H9 (cell line): ENCODE data around the gene GPR161. TPM values are rescaled to one million over a fixed set of nuclear protein-coding genes. Genes with fewer than 3 reads are reported as not detected.

Source experiments
- DNase-seq: peaks from one replicate; pipeline ENCODE4 v3.0.0-alpha.2; 2017
- H2AFZ ChIP-seq: one replicate; pipeline ENCODE4 v1.6.1; 2013; ENCODE audit warnings: mild to moderate bottlenecking, low read length, control low read depth, moderate library complexity
- H2AK5ac ChIP-seq: 2 replicates; pipeline ENCODE4 v1.6.1; 2013; ENCODE audit warnings: low read length, control low read depth, mixed read lengths; ENCODE audit not compliant: insufficient read length
- H2BK120ac ChIP-seq: one replicate; pipeline ENCODE4 v1.6.1; 2013; ENCODE audit warnings: low read depth, mild to moderate bottlenecking, low read length, control low read depth, inconsistent platforms; ENCODE audit not compliant: poor library complexity, severe bottlenecking
- H2BK12ac ChIP-seq: 2 replicates; pipeline ENCODE4 v1.6.1; 2013; ENCODE audit warnings: low read length, control low read depth, mixed read lengths, low read depth; ENCODE audit not compliant: insufficient read length
- H2BK15ac ChIP-seq: 2 replicates; pipeline ENCODE4 v1.6.1; 2013; ENCODE audit warnings: low read depth, low read length, control low read depth
- H2BK20ac ChIP-seq: one replicate; pipeline ENCODE4 v1.6.1; 2013; ENCODE audit warnings: low read depth, mild to moderate bottlenecking, low read length, control low read depth, inconsistent platforms; ENCODE audit not compliant: poor library complexity, severe bottlenecking
- H2BK5ac ChIP-seq: 2 replicates; pipeline ENCODE4 v1.6.1; 2013; ENCODE audit warnings: low read length, control low read depth, mixed read lengths; ENCODE audit not compliant: insufficient read length
- H3K14ac ChIP-seq: 2 replicates; pipeline ENCODE4 v1.6.1; 2013; ENCODE audit warnings: low read length, control low read depth; ENCODE audit not compliant: insufficient read depth
- H3K18ac ChIP-seq: 2 replicates; pipeline ENCODE4 v1.6.1; 2013; ENCODE audit warnings: low read depth, mild to moderate bottlenecking, mixed read lengths, low read length, control low read depth; ENCODE audit not compliant: insufficient read length
- H3K23ac ChIP-seq: 2 replicates; pipeline ENCODE4 v1.6.1; 2013; ENCODE audit warnings: low read length, control low read depth, mixed read lengths, low read depth; ENCODE audit not compliant: insufficient read length
- H3K23me2 ChIP-seq: 2 replicates; pipeline ENCODE4 v1.6.1; 2013; ENCODE audit warnings: low read depth, mild to moderate bottlenecking, mixed read lengths, low read length, control low read depth; ENCODE audit not compliant: insufficient read length, poor library complexity, severe bottlenecking
- H3K27ac ChIP-seq: 2 replicates; pipeline ENCODE4 v1.5.1; 2013; ENCODE audit warnings: low read length, control low read depth, mixed read lengths, low read depth; ENCODE audit not compliant: insufficient read length
- H3K27me3 ChIP-seq: 2 replicates; pipeline ENCODE4 v1.6.1; 2013; ENCODE audit warnings: low read length, control low read depth, inconsistent platforms; ENCODE audit not compliant: insufficient read depth
- H3K4ac ChIP-seq: 2 replicates; pipeline ENCODE4 v1.6.1; 2013; ENCODE audit warnings: low read depth, mild to moderate bottlenecking, control low read depth, inconsistent platforms, low read length, moderate library complexity
- H3K4me1 ChIP-seq: 2 replicates; pipeline ENCODE4 v1.6.1; 2013; ENCODE audit warnings: low read length, control low read depth, inconsistent platforms; ENCODE audit not compliant: insufficient read depth
- H3K4me2 ChIP-seq: 2 replicates; pipeline ENCODE4 v1.6.1; 2013; ENCODE audit warnings: low read length, control low read depth, mixed read lengths; ENCODE audit not compliant: insufficient read length, insufficient read depth
- H3K56ac ChIP-seq: 2 replicates; pipeline ENCODE4 v1.6.1; 2013; ENCODE audit warnings: low read depth, mild to moderate bottlenecking, mixed read lengths, low read length, control low read depth; ENCODE audit not compliant: insufficient read length
- H3K79me1 ChIP-seq: 2 replicates; pipeline ENCODE4 v1.6.1; 2013; ENCODE audit warnings: low read depth, mild to moderate bottlenecking, moderate library complexity, low read length, control low read depth, inconsistent platforms; ENCODE audit not compliant: insufficient read depth, poor library complexity, severe bottlenecking
- H3K79me2 ChIP-seq: 2 replicates; pipeline ENCODE4 v1.6.1; 2013; ENCODE audit warnings: low read length, control low read depth, inconsistent platforms; ENCODE audit not compliant: insufficient read depth
- H3K9ac ChIP-seq: 2 replicates; pipeline ENCODE4 v1.6.1; 2013; ENCODE audit warnings: low read length, control low read depth, mixed read lengths; ENCODE audit not compliant: insufficient read length; ENCODE audit errors: extremely low read depth
- H3K9me3 ChIP-seq: one replicate; pipeline ENCODE4 v1.6.1; 2013; ENCODE audit warnings: low read depth, low read length, inconsistent platforms; ENCODE audit not compliant: control insufficient read depth
- H3T11ph ChIP-seq: one replicate; pipeline ENCODE4 v1.6.1; 2013; ENCODE audit warnings: mild to moderate bottlenecking, low read length, control low read depth, inconsistent platforms
- H4K20me1 ChIP-seq: one replicate; pipeline ENCODE4 v1.6.1; 2013; ENCODE audit not compliant: control insufficient read depth, insufficient read length, insufficient read depth
- H4K5ac ChIP-seq: 2 replicates; pipeline ENCODE4 v1.6.1; 2013; ENCODE audit warnings: low read depth, mild to moderate bottlenecking, mixed read lengths, low read length, control low read depth; ENCODE audit not compliant: insufficient read length
- H4K8ac ChIP-seq: replicated peaks from 2 replicates; pipeline ENCODE4 v1.6.1; 2013; ENCODE audit warnings: low read length, control low read depth, mixed read lengths, low read depth; ENCODE audit not compliant: insufficient read length
- H4K91ac ChIP-seq: 2 replicates; pipeline ENCODE4 v1.6.1; 2013; ENCODE audit warnings: low read depth, mild to moderate bottlenecking, moderate library complexity, mixed read lengths, low read length, control low read depth; ENCODE audit not compliant: insufficient read length
- H3K27ac Mint-ChIP-seq, 3 experiments: 2 replicates in 2 of 3; 3 replicates in 1 of 3; pipeline ENCODE4 v1.8.0; 2020 to 2021; ENCODE audit warnings: mixed read lengths in 3 of 3, mild to moderate bottlenecking in 1 of 3, moderate library complexity in 1 of 3
- H3K27me3 Mint-ChIP-seq: 2 replicates; pipeline ENCODE4 v1.8.0; 2021; ENCODE audit warnings: low read depth, mild to moderate bottlenecking, moderate library complexity, mixed read lengths
- H3K36me3 Mint-ChIP-seq, 3 experiments: 2 replicates in 2 of 3; 3 replicates in 1 of 3; pipeline ENCODE4 v1.8.0; 2020 to 2021; ENCODE audit warnings: low read depth in 3 of 3, mixed read lengths in 3 of 3; ENCODE audit not compliant: insufficient read depth in 1 of 3
- H3K4me1 Mint-ChIP-seq, 2 experiments: 2 replicates each; pipeline ENCODE4 v1.8.0; 2020; ENCODE audit warnings: mixed read lengths in 2 of 2
- H3K4me3 Mint-ChIP-seq, 2 experiments: 2 replicates in 1 of 2; 3 replicates in 1 of 2; pipeline ENCODE4 v1.8.0; 2020 to 2021; ENCODE audit warnings: mild to moderate bottlenecking in 2 of 2, mixed read lengths in 2 of 2, moderate library complexity in 1 of 2
- H3K9me3 Mint-ChIP-seq, 2 experiments: 2 replicates in 1 of 2; 3 replicates in 1 of 2; pipeline ENCODE4 v1.8.0; 2020; ENCODE audit warnings: mild to moderate bottlenecking in 2 of 2, mixed read lengths in 2 of 2, moderate library complexity in 1 of 2
- CTCF ChIP-seq: fragments of 200-600 bp; sonication (generic); conservative IDR thresholded peaks from 3 replicates; pipeline ENCODE4 v1.8.0; 2021; ENCODE audit warnings: antibody characterized with exemption, mild to moderate bottlenecking
- WGBS: extraction: QIAGEN DNeasy Blood & Tissue Kit; methylation state at CpG from one replicate; pipeline ENCODE4 v1.1.7; 2013; ENCODE audit warnings: missing lambda C conversion rate, low lambda C conversion rate, mixed read lengths; ENCODE audit not compliant: insufficient read length; ENCODE audit errors: extremely low coverage; 5-methylcytosine and 5-hydroxymethylcytosine counted together
- total RNA-seq: library from RNA; stranded (reverse); gene quantifications from 2 replicates; pipeline ENCODE4 v1.2.1, GENCODE V29; 2021

Gene GPR161
- total RNA-seq, 1 experiment from 2014 or later: 10.6 TPM

- Histone ChIP-seq H2AK5ac (no peak overlapping the region), H2BK15ac (no peak overlapping the region), H4K20me1 (no peaks in the 10 kb centered on the region), H3K9ac (peak overlapping the region; percentile 71), H2BK120ac (no peak overlapping the region), H3K4me1 (peaks cover 1% of the 10 kb centered on the region; the same call in 1 of the 2 replicates), H2BK20ac (no peak overlapping the region), H4K5ac (no peak overlapping the region), H3K14ac (peak overlapping the region; percentile 11; the same call in 1 of the 2 replicates), H3K18ac (no peak overlapping the region), H3K27ac (no peak overlapping the region), H3K9me3 (no peaks in the 10 kb centered on the region), H3K4me2 (peak overlapping the region; percentile 96), H3K23me2 (peaks cover 15% of the 10 kb centered on the region), H3K23ac (no peak overlapping the region), H4K8ac (no peak overlapping the region), H3K79me2 (no peaks in the 10 kb centered on the region), H3K27me3 (peaks cover 2% of the 10 kb centered on the region; the same call in 1 of the 2 replicates), H3T11ph (no peak overlapping the region), H3K79me1 (no peaks in the 10 kb centered on the region), H2BK5ac (no peak overlapping the region), H3K56ac (no peak overlapping the region), H3K4ac (no peak overlapping the region), H2AFZ (peak overlapping the region; percentile 26), H4K91ac (no peak overlapping the region), H2BK12ac (no peak overlapping the region)
- DNase-seq: no peak
- TF ChIP-seq CTCF: no peak
- H3K36me3 Mint-ChIP-seq: peaks cover 2 to 14% (median 5%) of the 10 kb centered on the region in 3 experiments; a peak in 3 of 7 replicates
- peaks cover 24 to 26% of the 10 kb centered on the region in 2 experiments for H3K4me1 Mint-ChIP-seq
- peak overlapping the region in 2 of 3 experiments; percentile 23 to 31; a peak in 3 of 7 replicates for H3K27ac Mint-ChIP-seq
- no CpG with 5 or more reads among the region's 6 CpGs for WGBS
- H3K9me3 Mint-ChIP-seq: no peaks in the 10 kb centered on the region; a peak in 2 of 5 replicates
- H3K4me3 Mint-ChIP-seq: peak overlapping the region; percentile 92 to 96
- peaks cover 38% of the 10 kb centered on the region for H3K27me3 Mint-ChIP-seq
Observed at GRCh38 chr1:168137515-168137821, 738 bp upstream of the GPR161 start.
